HL-60 (cell line): ENCODE results near the gene SELENOO.

Experiments used
- DNase-seq, 2 experiments: peaks; one replicate each; pipeline ENCODE4 v3.0.0-alpha.2; 2010 to 2020; ENCODE audit warnings: low read depth in 1 of 2, low spot score in 1 of 2
- H3K27ac ChIP-seq: fragments of 250-450 bp; sonication (Bioruptor Pico); replicated peaks from 2 replicates; pipeline ENCODE4 v1.5.1; 2020; ENCODE audit warnings: mild to moderate bottlenecking, moderate library complexity
- H3K27me3 ChIP-seq: fragments of 250-450 bp; sonication (Bioruptor Pico); 2 replicates; pipeline ENCODE4 v1.5.1; 2021; ENCODE audit warnings: mild to moderate bottlenecking, moderate library complexity; ENCODE audit not compliant: insufficient read depth, poor library complexity, severe bottlenecking
- H3K4me3 ChIP-seq: replicated peaks from 2 replicates; pipeline ENCODE4 v1.5.1; 2011; ENCODE audit warnings: mild to moderate bottlenecking, control low read depth, low read length; ENCODE audit not compliant: insufficient read depth
- GABPA ChIP-seq: IDR thresholded peaks from 2 replicates; pipeline ENCODE4 v1.6.1; 2012; ENCODE audit warnings: low read depth
- POLR2AphosphoS5 ChIP-seq: IDR thresholded peaks from 2 replicates; pipeline ENCODE4 v1.6.1; 2012; ENCODE audit warnings: low read depth
- SPI1 ChIP-seq: IDR thresholded peaks from 2 replicates; pipeline ENCODE4 v1.6.1; 2012; ENCODE audit warnings: low read depth, mild to moderate bottlenecking, borderline replicate concordance
- TF ChIP-seq, protein P1 (sequence below): IDR thresholded peaks from 2 replicates; pipeline ENCODE4 v1.6.1; 2012; ENCODE audit warnings: low read depth; ENCODE audit not compliant: insufficient replicate concordance
- TF ChIP-seq, protein P2 (sequence below): IDR thresholded peaks from one replicate; pipeline ENCODE4 v1.5.1; 2011; ENCODE audit warnings: low read length, control low read depth, inconsistent platforms; ENCODE audit not compliant: insufficient read depth

SELENOO gene

DNA sequence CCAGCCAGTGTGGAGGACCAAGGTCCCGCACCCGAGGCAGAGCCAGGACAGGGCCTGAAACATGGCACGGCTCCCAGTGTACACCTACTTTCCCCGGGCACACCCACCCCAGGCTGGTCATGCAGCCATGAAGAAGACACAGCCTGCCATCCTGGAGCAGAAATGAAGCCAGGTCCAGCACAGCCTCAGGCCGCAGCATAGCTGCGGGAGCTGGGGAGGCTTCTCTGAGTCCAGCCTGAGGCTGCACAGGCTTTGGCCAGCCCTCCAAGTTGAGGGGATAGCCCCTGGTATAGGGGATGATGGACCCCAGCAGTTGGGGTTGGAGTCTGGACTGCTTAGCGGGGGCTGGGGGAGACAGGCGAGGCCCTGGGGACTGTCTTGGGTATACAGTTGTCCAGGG lies 53.1 kb downstream of the SELENOO start:
- Histone ChIP-seq H3K27ac (no peak overlapping the region), H3K27me3 (no peaks in the 10 kb centered on the region), H3K4me3 (no peak overlapping the region)
- no peak for DNase-seq
- TF ChIP-seq, protein P1, sequence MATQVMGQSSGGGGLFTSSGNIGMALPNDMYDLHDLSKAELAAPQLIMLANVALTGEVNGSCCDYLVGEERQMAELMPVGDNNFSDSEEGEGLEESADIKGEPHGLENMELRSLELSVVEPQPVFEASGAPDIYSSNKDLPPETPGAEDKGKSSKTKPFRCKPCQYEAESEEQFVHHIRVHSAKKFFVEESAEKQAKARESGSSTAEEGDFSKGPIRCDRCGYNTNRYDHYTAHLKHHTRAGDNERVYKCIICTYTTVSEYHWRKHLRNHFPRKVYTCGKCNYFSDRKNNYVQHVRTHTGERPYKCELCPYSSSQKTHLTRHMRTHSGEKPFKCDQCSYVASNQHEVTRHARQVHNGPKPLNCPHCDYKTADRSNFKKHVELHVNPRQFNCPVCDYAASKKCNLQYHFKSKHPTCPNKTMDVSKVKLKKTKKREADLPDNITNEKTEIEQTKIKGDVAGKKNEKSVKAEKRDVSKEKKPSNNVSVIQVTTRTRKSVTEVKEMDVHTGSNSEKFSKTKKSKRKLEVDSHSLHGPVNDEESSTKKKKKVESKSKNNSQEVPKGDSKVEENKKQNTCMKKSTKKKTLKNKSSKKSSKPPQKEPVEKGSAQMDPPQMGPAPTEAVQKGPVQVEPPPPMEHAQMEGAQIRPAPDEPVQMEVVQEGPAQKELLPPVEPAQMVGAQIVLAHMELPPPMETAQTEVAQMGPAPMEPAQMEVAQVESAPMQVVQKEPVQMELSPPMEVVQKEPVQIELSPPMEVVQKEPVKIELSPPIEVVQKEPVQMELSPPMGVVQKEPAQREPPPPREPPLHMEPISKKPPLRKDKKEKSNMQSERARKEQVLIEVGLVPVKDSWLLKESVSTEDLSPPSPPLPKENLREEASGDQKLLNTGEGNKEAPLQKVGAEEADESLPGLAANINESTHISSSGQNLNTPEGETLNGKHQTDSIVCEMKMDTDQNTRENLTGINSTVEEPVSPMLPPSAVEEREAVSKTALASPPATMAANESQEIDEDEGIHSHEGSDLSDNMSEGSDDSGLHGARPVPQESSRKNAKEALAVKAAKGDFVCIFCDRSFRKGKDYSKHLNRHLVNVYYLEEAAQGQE = no peak
- TF ChIP-seq POLR2AphosphoS5 = no peak
- TF ChIP-seq GABPA = no peak
- TF ChIP-seq, protein P2, sequence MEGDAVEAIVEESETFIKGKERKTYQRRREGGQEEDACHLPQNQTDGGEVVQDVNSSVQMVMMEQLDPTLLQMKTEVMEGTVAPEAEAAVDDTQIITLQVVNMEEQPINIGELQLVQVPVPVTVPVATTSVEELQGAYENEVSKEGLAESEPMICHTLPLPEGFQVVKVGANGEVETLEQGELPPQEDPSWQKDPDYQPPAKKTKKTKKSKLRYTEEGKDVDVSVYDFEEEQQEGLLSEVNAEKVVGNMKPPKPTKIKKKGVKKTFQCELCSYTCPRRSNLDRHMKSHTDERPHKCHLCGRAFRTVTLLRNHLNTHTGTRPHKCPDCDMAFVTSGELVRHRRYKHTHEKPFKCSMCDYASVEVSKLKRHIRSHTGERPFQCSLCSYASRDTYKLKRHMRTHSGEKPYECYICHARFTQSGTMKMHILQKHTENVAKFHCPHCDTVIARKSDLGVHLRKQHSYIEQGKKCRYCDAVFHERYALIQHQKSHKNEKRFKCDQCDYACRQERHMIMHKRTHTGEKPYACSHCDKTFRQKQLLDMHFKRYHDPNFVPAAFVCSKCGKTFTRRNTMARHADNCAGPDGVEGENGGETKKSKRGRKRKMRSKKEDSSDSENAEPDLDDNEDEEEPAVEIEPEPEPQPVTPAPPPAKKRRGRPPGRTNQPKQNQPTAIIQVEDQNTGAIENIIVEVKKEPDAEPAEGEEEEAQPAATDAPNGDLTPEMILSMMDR = no peak
- no peak for TF ChIP-seq SPI1

DNA sequence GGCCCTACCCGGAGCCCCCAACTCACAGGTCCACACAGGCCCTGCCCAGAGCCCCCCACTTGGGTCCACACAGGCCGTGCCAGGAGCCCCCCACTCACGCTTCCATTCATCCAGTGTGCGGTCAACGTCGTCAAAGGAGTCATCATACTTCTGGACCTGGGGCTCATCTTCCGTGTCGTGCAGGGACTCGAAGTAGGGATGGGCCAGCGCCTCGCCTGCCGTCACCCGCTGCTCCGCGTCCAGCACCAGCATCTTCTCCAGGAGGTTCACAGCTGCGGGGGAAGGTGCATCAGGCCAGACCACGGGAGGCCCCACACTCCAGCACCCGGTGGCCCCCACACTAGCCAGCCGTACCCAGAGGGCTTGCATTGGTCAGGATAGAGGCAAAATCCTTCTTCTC lies 54.3 kb downstream of the SELENOO start:
- DNase-seq = no peak
- TF ChIP-seq, protein P1 = no peak
- no peak for TF ChIP-seq SPI1
- no peak for TF ChIP-seq POLR2AphosphoS5
- no peak for TF ChIP-seq GABPA
- Histone ChIP-seq H3K4me3 (no peak overlapping the region), H3K27ac (no peak overlapping the region), H3K27me3 (no peaks in the 10 kb centered on the region)

DNA sequence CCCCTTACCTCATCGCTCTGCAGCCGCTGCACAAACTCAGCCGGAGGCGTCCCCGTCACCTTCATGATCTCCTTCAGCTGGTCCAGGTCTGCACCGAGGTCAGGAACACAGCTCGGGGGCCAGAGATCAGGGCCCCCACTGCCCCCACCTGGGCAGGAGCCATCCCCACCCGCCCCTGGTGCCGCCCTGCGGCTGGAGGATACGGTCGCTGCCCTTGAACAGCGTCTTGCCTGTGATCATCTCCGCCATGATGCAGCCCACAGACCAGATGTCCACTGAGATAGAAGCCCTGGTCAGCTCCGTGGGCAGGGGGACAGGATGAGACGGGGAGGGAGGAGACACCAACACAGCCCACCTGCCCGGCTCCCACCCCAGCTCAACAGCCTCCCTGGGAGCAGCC lies 54.8 kb downstream of the SELENOO start:
- Histone ChIP-seq H3K27ac (no peak overlapping the region), H3K4me3 (no peak overlapping the region), H3K27me3 (no peaks in the 10 kb centered on the region)
- DNase-seq = no peak
- no peak for TF ChIP-seq POLR2AphosphoS5
- TF ChIP-seq, protein P1 = no peak
- TF ChIP-seq, protein P2 = no peak
- TF ChIP-seq SPI1 = no peak
- no peak for TF ChIP-seq GABPA
